Erythroblast (primary cell): ENCODE measurements around the gene PNMA6E.

Experiments
- GATA1 ChIP-seq: IDR thresholded peaks from 2 replicates; pipeline ENCODE4 v1.6.1; 2011; ENCODE audit warnings: low read depth, mild to moderate bottlenecking, control low read depth, low read length, moderate library complexity
- POLR2A ChIP-seq: IDR thresholded peaks from 2 replicates; pipeline ENCODE4 v1.6.1; 2011; ENCODE audit warnings: mild to moderate bottlenecking, low read length

DNA sequence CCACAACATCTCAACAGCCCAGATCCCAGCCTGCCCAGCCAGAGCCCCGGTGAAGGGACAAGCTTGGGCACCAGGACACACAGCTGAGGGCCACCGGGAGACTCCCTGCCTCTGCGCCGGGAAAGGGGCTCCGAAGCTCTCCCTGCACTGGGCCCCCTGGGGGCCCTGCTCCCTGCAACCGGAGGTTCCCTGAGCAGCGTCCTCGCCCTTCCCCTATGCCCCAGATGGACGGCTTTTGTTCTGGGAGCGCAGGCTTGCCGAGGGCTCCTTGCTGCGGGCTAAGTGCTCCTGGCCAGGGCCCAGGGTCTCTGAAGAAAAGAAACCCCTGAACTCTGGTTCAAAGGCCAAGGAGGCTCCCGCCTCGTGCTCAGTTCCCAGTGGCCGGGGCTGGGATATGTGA lies 9.2 kb upstream of the PNMA6E start:
- TF ChIP-seq POLR2A, result no peak
- TF ChIP-seq GATA1, result no peak
